Endothelial cell of umbilical vein (primary cell): ENCODE data around the gene FGFR4. TPM values are rescaled to one million over a fixed set of nuclear protein-coding genes. Genes with fewer than 3 reads are reported as not detected.

Experiments used
- BruUV-seq: library from RNA; stranded (reverse); fragments of 400-500 nt; replicated peaks from 2 replicates; lab custom pipeline; 2021; lab: Mats Ljungman, UMichigan
- CTCF ChIA-PET: fragments of 300-600, 350-600 bp; sonication (Branson Sonifier 250); formaldehyde crosslinking; loops from one replicate; lab custom pipeline; 2021; ENCODE audit warnings: antibody characterized with exemption, inconsistent platforms; lab: Charles Lee
- POLR2A ChIA-PET: fragments of 300-600, 350-600 bp; sonication (Branson Sonifier 250); formaldehyde crosslinking; loops from one replicate; lab custom pipeline; 2021; ENCODE audit warnings: antibody characterized with exemption, inconsistent platforms; lab: Charles Lee
- DNase-seq: peaks from one replicate; pipeline ENCODE4 v3.0.0-alpha.2; 2011; ENCODE audit warnings: low read depth, low spot score
- FAIRE-seq: peaks from 2 replicates; lab custom pipeline; 2011; peaks lifted over from hg19 to GRCh38; lab: Jason Lieb, UNC
- H2AFZ ChIP-seq: 2 replicates; pipeline ENCODE4 v1.6.0; 2012; ENCODE audit warnings: low read depth, low read length, control low read depth, inconsistent platforms
- H3K27ac ChIP-seq: 2 replicates; pipeline ENCODE4 v1.5.1; 2011; ENCODE audit warnings: low read depth, mild to moderate bottlenecking, control low read depth, low read length, moderate library complexity; ENCODE audit not compliant: insufficient read depth
- H3K27me3 ChIP-seq, 2 experiments: 2 replicates each; pipeline versions ENCODE4 v1.6.0 to v1.6.1; 2011; ENCODE audit warnings: low read length in 2 of 2, mixed read lengths in 1 of 2; ENCODE audit not compliant: control insufficient read depth in 2 of 2, insufficient read depth in 2 of 2
- H3K36me3 ChIP-seq, 2 experiments: 2 replicates in 1 of 2; 3 replicates in 1 of 2; pipeline ENCODE4 v1.5.1; 2011; ENCODE audit warnings: low read length in 2 of 2, mild to moderate bottlenecking in 1 of 2, moderate library complexity in 1 of 2; ENCODE audit not compliant: control insufficient read depth in 2 of 2, insufficient read depth in 2 of 2; ENCODE audit errors: extremely low read depth in 1 of 2
- H3K4me1 ChIP-seq: 3 replicates; pipeline ENCODE4 v1.5.1; 2011; ENCODE audit warnings: mild to moderate bottlenecking, low read length; ENCODE audit not compliant: control insufficient read depth, insufficient read depth; ENCODE audit errors: extremely low read depth
- H3K4me2 ChIP-seq: 2 replicates; pipeline ENCODE4 v1.6.1; 2011; ENCODE audit warnings: low read length, control low read depth, mixed read lengths; ENCODE audit not compliant: insufficient read depth
- H3K4me3 ChIP-seq, 3 experiments: fragments of 200-600 bp in 1 of 3; sonication (generic), shearing (Covaris generic) in 1 of 3; replicated peaks in 1 of 3; 2 replicates each; pipeline ENCODE4 v1.5.1; 2011 to 2016; ENCODE audit warnings: control low read depth in 3 of 3, low read length in 3 of 3, mild to moderate bottlenecking in 2 of 3, inconsistent platforms in 1 of 3, low read depth in 1 of 3, moderate library complexity in 1 of 3; ENCODE audit not compliant: insufficient read depth in 1 of 3
- H3K79me2 ChIP-seq: 2 replicates; pipeline ENCODE4 v1.6.0; 2012; ENCODE audit warnings: low read length, inconsistent platforms; ENCODE audit not compliant: control insufficient read depth, insufficient read depth
- H3K9ac ChIP-seq: replicated peaks from 2 replicates; pipeline ENCODE3; 2011; ENCODE audit warnings: low read length, control low read depth; ENCODE audit not compliant: insufficient read depth; ENCODE audit errors: extremely low read depth
- H3K9me1 ChIP-seq: replicated peaks from 3 replicates; pipeline ENCODE4 v1.6.0; 2011; ENCODE audit warnings: mild to moderate bottlenecking, low read length; ENCODE audit not compliant: control insufficient read depth, insufficient read depth; ENCODE audit errors: extremely low read depth
- H3K9me3 ChIP-seq: replicated peaks from 2 replicates; pipeline ENCODE4 v1.5.1; 2012; ENCODE audit warnings: low read length, inconsistent platforms; ENCODE audit not compliant: control insufficient read depth, insufficient read depth
- H4K20me1 ChIP-seq: replicated peaks from 2 replicates; pipeline ENCODE3; 2011; ENCODE audit warnings: mild to moderate bottlenecking, low read length; ENCODE audit not compliant: control insufficient read depth, insufficient read depth; ENCODE audit errors: extremely low read depth
- EZH2 ChIP-seq: IDR thresholded peaks from 2 replicates; pipeline ENCODE4 v1.6.1; 2012; ENCODE audit warnings: borderline replicate concordance, low read depth, mild to moderate bottlenecking, moderate library complexity, low read length, inconsistent platforms; ENCODE audit not compliant: severe bottlenecking
- FOS ChIP-seq: IDR thresholded peaks from 2 replicates; pipeline ENCODE4 v1.6.1; 2011; ENCODE audit warnings: mild to moderate bottlenecking, low read length, moderate library complexity, borderline replicate concordance; ENCODE audit not compliant: insufficient read depth
- GATA2 ChIP-seq: IDR thresholded peaks from 2 replicates; pipeline ENCODE4 v1.7.0; 2011; ENCODE audit warnings: low read depth, mild to moderate bottlenecking, moderate library complexity, mixed read lengths, low read length; ENCODE audit not compliant: insufficient read length, insufficient read depth
- JUN ChIP-seq: IDR thresholded peaks from 2 replicates; pipeline ENCODE4 v1.6.1; 2011; ENCODE audit warnings: borderline replicate concordance, low read depth; ENCODE audit not compliant: insufficient read length, insufficient read depth
- MYC ChIP-seq: IDR thresholded peaks from one replicate; pipeline ENCODE4 v1.6.1; 2011; ENCODE audit warnings: mild to moderate bottlenecking, low read depth, low read length
- POLR2A ChIP-seq: IDR thresholded peaks from 2 replicates; pipeline ENCODE4 v1.6.1; 2012; ENCODE audit warnings: low read depth, mild to moderate bottlenecking, control low read depth, low read length
- POLR2AphosphoS5 ChIP-seq: IDR thresholded peaks from 2 replicates; pipeline ENCODE4 v1.6.1; 2012; ENCODE audit warnings: low read depth, mild to moderate bottlenecking, control low read depth, low read length, moderate library complexity; ENCODE audit not compliant: insufficient read depth
- dilution Hi-C: fragments of 300-500 bp; cut with MboI; formaldehyde crosslinking; loops from one replicate; pipeline ENCODE4 v1.15.0; 2019; ENCODE audit warnings: low sequenced_read_pairs; ENCODE audit not compliant: extremely low pct_ligation_motif_present
- intact Hi-C: fragments of 100-400 bp; cut with micrococcal nuclease; formaldehyde crosslinking; loops from one replicate; pipeline ENCODE4 v1.10.0; 2022
- polyA plus RNA-seq, 4 experiments: library from polyadenylated mRNA; depleted of rRNA in 3 of 4; stranded (reverse) in 3 of 4; unstranded in 1 of 4; fragments of >200 nt; gene quantifications; 2 replicates each; pipeline versions ENCODE4 v1.2.1 to v1.2.3, GENCODE V29; 2011 to 2012; ENCODE audit warnings: missing spikeins in 1 of 4
- total RNA-seq: library from RNA; stranded (reverse); gene quantifications from 2 replicates; pipeline ENCODE4 v1.2.3, GENCODE V29; 2021
- TF ChIP-seq, protein P1 (sequence below), 2 donors: IDR thresholded peaks; 1 replicate in 1 of 2; 2 replicates in 1 of 2; pipeline ENCODE4 v1.5.1; 2011; ENCODE audit warnings: low read length in 2 of 2, mild to moderate bottlenecking in 2 of 2, moderate library complexity in 2 of 2, control low read depth in 1 of 2, inconsistent platforms in 1 of 2, low read depth in 1 of 2; ENCODE audit not compliant: insufficient read depth in 1 of 2; ENCODE audit errors: extremely low read depth in 1 of 2
- TF ChIP-seq, protein P2 (sequence below): IDR thresholded peaks from 2 replicates; pipeline ENCODE4 v1.6.1; 2011; ENCODE audit not compliant: insufficient read depth, insufficient read length

The FGFR4 gene
- total and polyA plus RNA-seq, 2 donors (not counting 3 experiments of a cell fraction or from before 2014, with no cell fraction given) = 1.9 to 2.9 TPM

DNA sequence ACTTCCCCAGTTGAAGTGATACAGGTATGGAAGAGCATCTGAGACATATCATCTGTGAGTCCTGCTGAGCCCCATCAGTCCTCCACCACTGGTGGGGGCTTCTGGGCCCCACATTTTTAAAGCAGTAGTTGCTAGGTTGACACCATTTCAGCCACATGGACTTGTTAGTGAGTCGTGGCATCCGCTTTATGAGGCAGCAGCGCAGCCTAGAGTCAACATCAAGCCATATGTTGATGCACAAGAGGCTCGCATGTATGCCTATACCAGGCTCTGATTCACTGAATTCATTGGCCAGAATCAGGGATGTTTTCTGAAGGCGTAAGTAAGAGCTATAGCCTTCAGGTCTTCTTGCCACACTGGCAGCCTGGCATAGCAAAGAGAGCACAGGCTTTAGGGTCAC, 37.4 kb upstream of the FGFR4 start:
- no peak overlapping the region for H2AFZ ChIP-seq
- no peaks in the 10 kb centered on the region for H3K79me2 ChIP-seq
- FAIRE-seq (no peak), DNase-seq (no peak)
- no peaks in the 10 kb centered on the region for H3K9me3 ChIP-seq
- H3K4me1 ChIP-seq = peaks cover under 1% of the 10 kb centered on the region
- no peak overlapping the region for H3K9ac ChIP-seq
- no peak for TF ChIP-seq EZH2
- TF ChIP-seq, protein P1, sequence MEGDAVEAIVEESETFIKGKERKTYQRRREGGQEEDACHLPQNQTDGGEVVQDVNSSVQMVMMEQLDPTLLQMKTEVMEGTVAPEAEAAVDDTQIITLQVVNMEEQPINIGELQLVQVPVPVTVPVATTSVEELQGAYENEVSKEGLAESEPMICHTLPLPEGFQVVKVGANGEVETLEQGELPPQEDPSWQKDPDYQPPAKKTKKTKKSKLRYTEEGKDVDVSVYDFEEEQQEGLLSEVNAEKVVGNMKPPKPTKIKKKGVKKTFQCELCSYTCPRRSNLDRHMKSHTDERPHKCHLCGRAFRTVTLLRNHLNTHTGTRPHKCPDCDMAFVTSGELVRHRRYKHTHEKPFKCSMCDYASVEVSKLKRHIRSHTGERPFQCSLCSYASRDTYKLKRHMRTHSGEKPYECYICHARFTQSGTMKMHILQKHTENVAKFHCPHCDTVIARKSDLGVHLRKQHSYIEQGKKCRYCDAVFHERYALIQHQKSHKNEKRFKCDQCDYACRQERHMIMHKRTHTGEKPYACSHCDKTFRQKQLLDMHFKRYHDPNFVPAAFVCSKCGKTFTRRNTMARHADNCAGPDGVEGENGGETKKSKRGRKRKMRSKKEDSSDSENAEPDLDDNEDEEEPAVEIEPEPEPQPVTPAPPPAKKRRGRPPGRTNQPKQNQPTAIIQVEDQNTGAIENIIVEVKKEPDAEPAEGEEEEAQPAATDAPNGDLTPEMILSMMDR (IDR thresholded peaks at IDR 0.05; ENCODE audit: extremely low read depth in 1 of 2, insufficient read depth in 1 of 2, low read depth in 1 of 2, low read length in 2 of 2) = no peak
- TF ChIP-seq POLR2AphosphoS5 = no peak
- TF ChIP-seq JUN = no peak
- TF ChIP-seq MYC = no peak
- TF ChIP-seq, protein P2, sequence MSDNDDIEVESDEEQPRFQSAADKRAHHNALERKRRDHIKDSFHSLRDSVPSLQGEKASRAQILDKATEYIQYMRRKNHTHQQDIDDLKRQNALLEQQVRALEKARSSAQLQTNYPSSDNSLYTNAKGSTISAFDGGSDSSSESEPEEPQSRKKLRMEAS = no peak
- TF ChIP-seq POLR2A = no peak
- TF ChIP-seq GATA2 = no peak
- TF ChIP-seq FOS = no peak
- no TSS peak for BruUV-seq
- no peaks in the 10 kb centered on the region for H3K9me1 ChIP-seq
- intact Hi-C loops (no loop called here), dilution Hi-C loops (no loop called here)
- H3K4me3 ChIP-seq = no peak overlapping the region
- POLR2A ChIA-PET = no interaction called here
- CTCF ChIA-PET = no interaction called here
- peaks cover 12 to 16% of the 10 kb centered on the region in 2 experiments for H3K36me3 ChIP-seq
- H3K4me2 ChIP-seq = no peak overlapping the region
- no peaks in the 10 kb centered on the region for H4K20me1 ChIP-seq
- H3K27ac ChIP-seq = no peak overlapping the region
- no peaks in the 10 kb centered on the region for H3K27me3 ChIP-seq
